ENCODE results near the gene PWWP2B. TPM values are rescaled to one million over a fixed set of nuclear protein-coding genes. Genes with fewer than 3 reads are reported as not detected.
A peak's percentile ranks its signal among the peaks of the same experiment; 100 is the strongest.

The PWWP2B gene
- total RNA-seq, 1 experiment from 2014 or later = 51.6 TPM

GRCh38 chr10:132387764-132388210, 9.2 kb upstream of the PWWP2B start:
- ChIA-PET POLR2A (no interaction called here), CTCF (interaction anchor here (0.6 to 0.9 kb wide), 4 partner anchors 14 to 66 kb away, joined by 3 to 5 read pairs (median 3); no protein-coding TSS in a partner anchor)
- Histone ChIP-seq H3K4me1 (ENCODE audit: control insufficient read depth, insufficient read depth, low read length) (peaks cover 25% of the 10 kb centered on the region), H3K9me3 (ENCODE audit: control insufficient read depth, insufficient read depth, low read depth, low read length) (no peaks in the 10 kb centered on the region), H3K27me3 (ENCODE audit: control insufficient read depth, insufficient read depth, low read length) (no peaks in the 10 kb centered on the region), H3K36me3 (ENCODE audit: control insufficient read depth, insufficient read depth, low read length) (no peaks in the 10 kb centered on the region), H3K4me3 (ENCODE audit: low read depth in 2 of 2, low read length in 2 of 2) (peak overlapping the region in 1 of 2 experiments; percentile 20; a peak in 1 of 4 replicates), H3K27ac (ENCODE audit: low read length) (peak overlapping the region; percentile 68)
- DNase-seq (ENCODE audit: low read depth, low spot score) (no peak), ATAC-seq (peak; percentile 64)
- intact Hi-C loops (cut with micrococcal nuclease; ENCODE audit: unreplicated experiment) = loop anchor here (2.0 kb wide), 1 partner anchor 65 kb away; no protein-coding TSS in a partner anchor
- TF ChIP-seq POLR2AphosphoS5 (IDR thresholded peaks at IDR 0.05; ENCODE audit: low read depth, low read length) (no peak), CTCF (IDR thresholded peaks at IDR 0.05) (peak; percentile 81; the same call in 1 of the 2 replicates), REST (IDR thresholded peaks at IDR 0.05; ENCODE audit: insufficient read depth in 1 of 2, low read depth in 2 of 2, low read length in 1 of 2) (no peak), TCF7L2 (IDR thresholded peaks at IDR 0.05; ENCODE audit: low read depth, low read length) (no peak)
- in situ Hi-C loops (cut with HindIII; ENCODE audit: low pct_unique_long_range_greater_than_20kb, low sequenced_read_pairs) = no loop called here
- no TSS peak for BruUV-seq (replicated peaks)

- no peak overlapping the region for H3K4me3 ChIP-seq (ENCODE audit: low read depth in 2 of 2, low read length in 2 of 2)
- TF ChIP-seq POLR2AphosphoS5 (IDR thresholded peaks at IDR 0.05; ENCODE audit: low read depth, low read length) (no peak), TCF7L2 (IDR thresholded peaks at IDR 0.05; ENCODE audit: low read depth, low read length) (no peak), CTCF (IDR thresholded peaks at IDR 0.05) (no peak), REST (IDR thresholded peaks at IDR 0.05; ENCODE audit: insufficient read depth in 1 of 2, low read depth in 2 of 2, low read length in 1 of 2) (no peak), SIN3A (IDR thresholded peaks at IDR 0.05; ENCODE audit: borderline replicate concordance, insufficient read depth, low read depth, low read length) (no peak; the same call in 1 of the 2 replicates)
- peaks cover 25% of the 10 kb centered on the region for H3K4me1 ChIP-seq (ENCODE audit: control insufficient read depth, insufficient read depth, low read length)
- DNase-seq (ENCODE audit: low read depth, low spot score) (no peak), ATAC-seq (peak; percentile 60)
- 0 out of 2 replicates have a peak overlapping the region, but pooled peaks have one; percentile 20 for H3K27ac ChIP-seq (ENCODE audit: low read length)
- H3K27me3 ChIP-seq (ENCODE audit: control insufficient read depth, insufficient read depth, low read length) = no peaks in the 10 kb centered on the region
- BruUV-seq (replicated peaks) = no TSS peak
- H3K9me3 ChIP-seq (ENCODE audit: control insufficient read depth, insufficient read depth, low read depth, low read length) = no peaks in the 10 kb centered on the region
- POLR2A ChIA-PET = no interaction called here
- CTCF ChIA-PET = no interaction called here
- H3K36me3 ChIP-seq (ENCODE audit: control insufficient read depth, insufficient read depth, low read length) = no peaks in the 10 kb centered on the region
- intact Hi-C loops (cut with micrococcal nuclease; ENCODE audit: unreplicated experiment) = no loop called here
- in situ Hi-C loops (cut with HindIII; ENCODE audit: low pct_unique_long_range_greater_than_20kb, low sequenced_read_pairs) = no loop called here
These were observed 8.0 kb upstream of the PWWP2B start for GRCh38 chr10:132388891-132389432.

Data from Panc1 (cell line).